ENCODE measurements around the gene PRDM15.

Gene PRDM15

DNA sequence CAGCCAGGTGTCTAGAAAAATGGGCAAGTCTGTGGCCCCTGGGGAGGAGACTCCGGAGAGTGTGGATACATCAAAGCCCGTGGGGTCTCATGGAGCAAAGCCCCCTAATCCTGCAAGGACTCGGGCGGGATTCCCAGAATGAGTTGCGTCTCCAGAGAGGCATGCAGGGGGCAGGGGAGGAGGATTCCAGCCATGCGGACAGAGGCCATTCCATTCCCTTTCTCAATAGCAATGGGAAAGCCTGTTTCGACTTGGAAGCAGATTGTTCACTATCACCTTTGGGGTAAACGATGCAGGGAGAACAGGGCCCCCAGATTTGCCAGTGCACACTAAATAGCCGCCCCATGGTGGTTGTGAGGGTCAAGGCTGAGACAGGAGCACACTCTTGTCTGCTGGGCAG is 15.4 kb upstream of the PRDM15 start:
- H3K27me3 ChIP-seq (ENCODE audit: insufficient read depth, low read length), result no peaks in the 10 kb centered on the region
- no peak overlapping the region for H3K4me2 ChIP-seq (ENCODE audit: low read length)
- H3K9me3 ChIP-seq (ENCODE audit: insufficient read depth, low read depth, low read length), result no peaks in the 10 kb centered on the region
- no CpG with 5 or more reads among the region's 9 CpGs for WGBS (ENCODE audit: extremely low coverage, insufficient coverage, insufficient read length)
- H3K79me1 ChIP-seq (ENCODE audit: low read length), result peaks cover 3% of the 10 kb centered on the region
- H3K4me3 ChIP-seq (ENCODE audit: low read depth, low read length), result no peak overlapping the region
- DNase-seq, result peak; percentile 48 to 72
- no peak overlapping the region for H3K4ac ChIP-seq (ENCODE audit: low read depth, low read length)
- H3K36me3 ChIP-seq (ENCODE audit: control insufficient read depth in 1 of 2, insufficient read depth in 2 of 2, low read length in 2 of 2), result no peaks in the 10 kb centered on the region
- H2AK5ac ChIP-seq (ENCODE audit: low read length), result no peak overlapping the region
- no peak overlapping the region for H2BK120ac ChIP-seq (ENCODE audit: insufficient read depth, low read length, poor library complexity)
- no peak overlapping the region for H2BK12ac ChIP-seq (ENCODE audit: low read length)
- H3K23ac ChIP-seq (ENCODE audit: low read length), result no peak overlapping the region
- H2BK5ac ChIP-seq (ENCODE audit: low read depth, low read length, poor library complexity), result no peak overlapping the region
- no peaks in the 10 kb centered on the region for H3K79me2 ChIP-seq (ENCODE audit: control insufficient read depth, insufficient read depth, low read length, poor library complexity)
- H4K91ac ChIP-seq (ENCODE audit: low read depth, low read length), result no peak overlapping the region
- peaks cover 17 to 31% of the 10 kb centered on the region in 2 experiments for H3K4me1 ChIP-seq (ENCODE audit: control insufficient read depth in 1 of 2, insufficient read depth in 2 of 2, low read length in 2 of 2)
- H3K27ac ChIP-seq (ENCODE audit: low read depth, low read length), result peak overlapping the region; percentile 15
- no peak overlapping the region for H3K14ac ChIP-seq (ENCODE audit: low read length)
- no peak overlapping the region for H3K18ac ChIP-seq (ENCODE audit: low read length)
- no peak overlapping the region for H4K12ac ChIP-seq (ENCODE audit: low read depth, low read length)
- H2AFZ ChIP-seq (ENCODE audit: insufficient read depth, low read length, poor library complexity), result no peak overlapping the region
- no peak overlapping the region for H3K9ac ChIP-seq (ENCODE audit: low read length)
- H4K8ac ChIP-seq (ENCODE audit: low read depth, low read length), result no peak overlapping the region

DNA sequence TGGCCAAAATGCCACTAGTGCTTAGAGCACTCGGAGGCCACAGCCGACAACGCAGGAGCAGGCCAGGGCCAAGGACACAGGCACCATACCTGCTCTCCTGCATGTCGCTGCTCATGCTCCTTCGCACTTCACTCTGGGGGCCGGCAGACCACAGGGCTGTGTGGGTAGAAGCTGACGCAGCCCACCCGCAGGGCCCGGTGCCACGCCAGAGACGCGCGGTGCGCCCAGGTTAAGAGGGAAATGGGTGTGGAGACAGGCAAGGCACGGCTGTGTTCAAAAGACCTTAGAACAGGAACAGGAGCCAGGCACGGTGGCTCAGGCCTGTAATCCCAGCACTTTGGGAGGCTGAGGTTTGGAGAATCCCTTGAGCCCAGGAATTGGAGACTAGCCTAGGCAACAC is 13.6 kb upstream of the PRDM15 start:
- Histone ChIP-seq H2AK5ac (ENCODE audit: low read length) (no peak overlapping the region), H3K9me3 (ENCODE audit: insufficient read depth, low read depth, low read length) (no peaks in the 10 kb centered on the region), H3K27me3 (ENCODE audit: insufficient read depth, low read length) (no peaks in the 10 kb centered on the region), H3K4ac (ENCODE audit: low read depth, low read length) (no peak overlapping the region), H4K91ac (ENCODE audit: low read depth, low read length) (no peak overlapping the region), H2BK12ac (ENCODE audit: low read length) (no peak overlapping the region), H2BK5ac (ENCODE audit: low read depth, low read length, poor library complexity) (no peak overlapping the region), H3K79me2 (ENCODE audit: control insufficient read depth, insufficient read depth, low read length, poor library complexity) (no peaks in the 10 kb centered on the region), H3K4me1 (ENCODE audit: control insufficient read depth in 1 of 2, insufficient read depth in 2 of 2, low read length in 2 of 2) (peaks cover 17 to 29% of the 10 kb centered on the region in 2 experiments), H4K12ac (ENCODE audit: low read depth, low read length) (no peak overlapping the region), H4K8ac (ENCODE audit: low read depth, low read length) (no peak overlapping the region), H3K36me3 (ENCODE audit: control insufficient read depth in 1 of 2, insufficient read depth in 2 of 2, low read length in 2 of 2) (no peaks in the 10 kb centered on the region), H3K18ac (ENCODE audit: low read length) (no peak overlapping the region), H3K23ac (ENCODE audit: low read length) (no peak overlapping the region), H3K9ac (ENCODE audit: low read length) (no peak overlapping the region), H3K4me2 (ENCODE audit: low read length) (no peak overlapping the region), H3K27ac (ENCODE audit: low read depth, low read length) (no peak overlapping the region), H3K79me1 (ENCODE audit: low read length) (peaks cover 3% of the 10 kb centered on the region), H3K4me3 (ENCODE audit: low read depth, low read length) (no peak overlapping the region), H2BK120ac (ENCODE audit: insufficient read depth, low read length, poor library complexity) (no peak overlapping the region), H3K14ac (ENCODE audit: low read length) (no peak overlapping the region), H2AFZ (ENCODE audit: insufficient read depth, low read length, poor library complexity) (no peak overlapping the region)
- WGBS (ENCODE audit: extremely low coverage, insufficient coverage, insufficient read length), result no CpG with 5 or more reads among the region's 16 CpGs
- no peak for DNase-seq

DNA sequence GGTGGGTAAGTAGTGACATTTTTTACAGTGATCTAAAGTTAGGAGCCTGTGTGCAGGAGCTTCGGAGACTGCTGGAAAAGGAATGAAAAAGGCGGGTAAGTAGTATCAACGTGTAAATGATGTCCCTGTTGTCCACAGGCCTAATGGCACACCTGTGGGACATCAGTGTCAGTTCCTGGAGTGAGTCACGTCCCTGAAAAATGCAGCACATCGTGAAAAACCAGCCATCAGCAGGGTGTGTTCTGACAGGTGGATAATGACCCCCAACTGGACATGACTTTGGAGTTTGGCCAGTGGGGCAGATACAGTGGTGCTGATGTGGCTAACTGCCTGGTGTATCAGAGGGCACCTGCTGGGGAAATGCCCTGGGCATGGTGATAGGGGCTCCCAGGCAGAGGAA is 12.0 kb upstream of the PRDM15 start:
- Histone ChIP-seq H3K79me1 (ENCODE audit: low read length) (peaks cover 3% of the 10 kb centered on the region), H3K23ac (ENCODE audit: low read length) (no peak overlapping the region), H3K4me3 (ENCODE audit: low read depth, low read length) (no peak overlapping the region), H3K36me3 (ENCODE audit: control insufficient read depth in 1 of 2, insufficient read depth in 2 of 2, low read length in 2 of 2) (no peaks in the 10 kb centered on the region), H3K18ac (ENCODE audit: low read length) (no peak overlapping the region), H3K27me3 (ENCODE audit: insufficient read depth, low read length) (no peaks in the 10 kb centered on the region), H2AFZ (ENCODE audit: insufficient read depth, low read length, poor library complexity) (no peak overlapping the region), H2BK12ac (ENCODE audit: low read length) (no peak overlapping the region), H2AK5ac (ENCODE audit: low read length) (no peak overlapping the region), H3K14ac (ENCODE audit: low read length) (no peak overlapping the region), H3K79me2 (ENCODE audit: control insufficient read depth, insufficient read depth, low read length, poor library complexity) (no peaks in the 10 kb centered on the region), H3K9ac (ENCODE audit: low read length) (no peak overlapping the region), H3K4ac (ENCODE audit: low read depth, low read length) (no peak overlapping the region), H3K9me3 (ENCODE audit: insufficient read depth, low read depth, low read length) (no peaks in the 10 kb centered on the region), H2BK5ac (ENCODE audit: low read depth, low read length, poor library complexity) (no peak overlapping the region), H4K8ac (ENCODE audit: low read depth, low read length) (no peak overlapping the region), H2BK120ac (ENCODE audit: insufficient read depth, low read length, poor library complexity) (no peak overlapping the region), H4K12ac (ENCODE audit: low read depth, low read length) (no peak overlapping the region), H4K91ac (ENCODE audit: low read depth, low read length) (no peak overlapping the region), H3K4me2 (ENCODE audit: low read length) (no peak overlapping the region), H3K27ac (ENCODE audit: low read depth, low read length) (no peak overlapping the region), H3K4me1 (ENCODE audit: control insufficient read depth in 1 of 2, insufficient read depth in 2 of 2, low read length in 2 of 2) (peaks cover 14 to 18% of the 10 kb centered on the region in 2 experiments)
- peak; percentile 54 to 80 for DNase-seq
- no CpG with 5 or more reads among the region's 5 CpGs for WGBS (ENCODE audit: extremely low coverage, insufficient coverage, insufficient read length)

DNA sequence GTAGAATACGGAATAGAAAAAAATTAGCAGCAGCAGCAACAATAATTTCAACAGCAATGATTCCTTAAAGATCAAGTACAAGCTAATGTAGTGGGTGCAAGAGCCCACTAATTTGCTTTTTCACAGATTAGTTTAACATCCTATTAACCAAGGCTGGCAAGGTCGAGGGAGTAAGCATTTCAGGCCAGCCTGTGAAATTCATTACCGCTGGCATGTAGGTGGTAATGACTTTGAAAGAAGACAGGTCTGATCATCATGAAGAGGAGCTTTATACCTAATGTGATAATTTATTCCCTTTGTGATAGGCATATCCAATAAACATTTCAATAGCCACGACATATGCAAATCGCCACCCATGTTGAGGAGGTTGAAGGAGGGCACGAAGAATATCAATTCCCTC is 11.2 kb upstream of the PRDM15 start:
- H4K8ac ChIP-seq (ENCODE audit: low read depth, low read length), result no peak overlapping the region
- no CpG with 5 or more reads among the region's 6 CpGs for WGBS (ENCODE audit: extremely low coverage, insufficient coverage, insufficient read length)
- H2BK120ac ChIP-seq (ENCODE audit: insufficient read depth, low read length, poor library complexity), result no peak overlapping the region
- H3K27me3 ChIP-seq (ENCODE audit: insufficient read depth, low read length), result no peaks in the 10 kb centered on the region
- no peak overlapping the region for H3K4me2 ChIP-seq (ENCODE audit: low read length)
- no peak overlapping the region for H3K27ac ChIP-seq (ENCODE audit: low read depth, low read length)
- no peak overlapping the region for H3K4me3 ChIP-seq (ENCODE audit: low read depth, low read length)
- no peaks in the 10 kb centered on the region for H3K36me3 ChIP-seq (ENCODE audit: control insufficient read depth in 1 of 2, insufficient read depth in 2 of 2, low read length in 2 of 2)
- no peak for DNase-seq
- no peaks in the 10 kb centered on the region for H3K9me3 ChIP-seq (ENCODE audit: insufficient read depth, low read depth, low read length)
- H3K23ac ChIP-seq (ENCODE audit: low read length), result no peak overlapping the region
- no peaks in the 10 kb centered on the region for H3K79me2 ChIP-seq (ENCODE audit: control insufficient read depth, insufficient read depth, low read length, poor library complexity)
- no peak overlapping the region for H3K18ac ChIP-seq (ENCODE audit: low read length)
- H2BK12ac ChIP-seq (ENCODE audit: low read length), result no peak overlapping the region
- H2BK5ac ChIP-seq (ENCODE audit: low read depth, low read length, poor library complexity), result no peak overlapping the region
- peaks cover 11 to 15% of the 10 kb centered on the region in 2 experiments for H3K4me1 ChIP-seq (ENCODE audit: control insufficient read depth in 1 of 2, insufficient read depth in 2 of 2, low read length in 2 of 2)
- H3K4ac ChIP-seq (ENCODE audit: low read depth, low read length), result no peak overlapping the region
- H4K12ac ChIP-seq (ENCODE audit: low read depth, low read length), result no peak overlapping the region
- no peak overlapping the region for H2AK5ac ChIP-seq (ENCODE audit: low read length)
- no peak overlapping the region for H3K14ac ChIP-seq (ENCODE audit: low read length)
- H2AFZ ChIP-seq (ENCODE audit: insufficient read depth, low read length, poor library complexity), result no peak overlapping the region
- no peaks in the 10 kb centered on the region for H3K79me1 ChIP-seq (ENCODE audit: low read length)
- no peak overlapping the region for H3K9ac ChIP-seq (ENCODE audit: low read length)
- no peak overlapping the region for H4K91ac ChIP-seq (ENCODE audit: low read depth, low read length)
